HG02981 (cell line): ENCODE measurements around the gene DDX23.
"Not testable (repeated sequence)": the region's sequence is repeated elsewhere in the genome, so short reads cannot be mapped to it uniquely, and the experiment has no call there.

Experiments
- ATAC-seq: cut with Tn5 transposase; IDR thresholded peaks from one replicate; pipeline ENCODE4 v1.9.1; 2021; ENCODE audit warnings: mild to moderate bottlenecking, moderate library complexity; ENCODE audit not compliant: unreplicated experiment

Gene DDX23

DNA sequence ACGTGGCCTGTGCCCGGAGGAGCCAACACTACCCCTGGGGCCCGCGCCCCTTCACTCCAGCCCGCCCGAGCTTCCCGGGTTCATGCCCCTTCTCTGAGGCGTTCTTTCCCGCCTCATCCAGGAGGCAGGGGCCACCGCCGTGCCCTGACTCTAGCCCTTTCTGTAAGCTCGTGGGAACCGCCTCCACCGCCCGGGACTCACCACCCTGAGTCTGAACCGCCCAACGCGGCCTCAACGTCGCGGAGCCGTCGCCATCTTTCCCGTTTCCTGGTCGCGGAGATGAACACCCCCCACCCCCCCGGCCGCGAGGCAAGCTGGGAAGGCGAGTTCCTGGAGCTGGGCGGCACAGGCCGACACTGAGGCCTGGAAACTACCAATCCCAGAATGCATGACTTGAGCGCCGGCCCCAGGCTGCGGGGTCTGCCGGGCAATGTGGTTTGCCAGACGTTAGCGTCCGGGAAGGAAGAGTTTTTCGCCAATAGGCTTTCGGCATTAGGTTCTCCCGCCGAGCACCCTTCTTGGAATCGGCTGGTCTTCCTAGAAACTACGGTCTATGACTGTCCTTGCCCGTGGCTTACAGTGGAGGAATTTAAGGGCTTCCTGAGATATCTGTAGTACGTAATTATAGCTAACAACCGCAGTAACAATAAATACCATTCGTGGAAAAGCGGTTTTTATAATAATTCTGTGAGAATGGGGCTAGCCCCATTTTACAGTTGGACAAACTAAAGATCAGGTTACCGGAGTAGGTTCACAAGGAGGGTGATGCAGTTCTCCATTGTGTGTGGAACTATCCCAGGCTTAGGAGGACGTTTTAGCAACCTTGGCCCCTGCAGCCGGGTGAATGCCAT is at the start of gene DDX23:
Gene DDX23, minus strand, starts transcription at position 281 of the 851 bp plus-strand sequence. CDS start 6,381 bp downstream, outside the sequence.
- peak; percentile 94 for ATAC-seq

DNA sequence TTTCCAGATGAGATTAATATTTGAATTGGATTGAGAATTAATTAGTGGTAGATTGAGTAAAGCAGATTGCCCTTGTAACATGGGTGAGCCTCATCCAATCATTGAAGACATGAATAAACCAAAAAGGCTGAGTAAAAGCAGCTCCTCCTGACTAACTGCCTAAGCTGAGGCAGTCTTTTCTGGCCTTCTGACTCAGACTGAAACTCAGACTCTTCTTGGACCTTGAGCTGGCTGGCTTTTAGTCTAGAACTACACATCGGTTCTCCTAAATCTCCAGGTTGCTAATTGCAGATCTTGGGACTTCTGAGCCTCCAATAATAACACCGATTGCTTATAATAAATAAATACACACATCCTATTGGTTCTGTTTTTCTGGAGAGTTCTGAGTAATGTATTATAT is 49.3 kb upstream of the DDX23 start:
- no peak for ATAC-seq

DNA sequence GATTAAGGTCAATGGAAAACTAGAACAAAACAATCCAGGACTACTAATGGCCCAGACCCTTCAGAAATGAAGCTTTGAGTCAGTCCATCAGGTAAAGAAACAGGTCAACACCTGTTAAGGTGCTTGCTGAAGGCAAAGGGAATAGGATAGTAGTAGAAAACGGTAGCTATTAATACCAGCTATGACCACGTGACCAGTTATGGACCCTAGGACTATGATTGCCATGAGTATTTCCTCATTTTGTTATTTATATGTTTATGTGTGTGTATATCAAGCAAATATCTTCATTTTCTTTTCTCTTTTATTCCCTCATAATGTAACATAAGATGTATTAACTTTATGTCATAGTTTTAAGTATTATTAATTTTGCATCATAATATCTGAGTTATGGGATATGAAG is 47.7 kb upstream of the DDX23 start:
- ATAC-seq: no peak

DNA sequence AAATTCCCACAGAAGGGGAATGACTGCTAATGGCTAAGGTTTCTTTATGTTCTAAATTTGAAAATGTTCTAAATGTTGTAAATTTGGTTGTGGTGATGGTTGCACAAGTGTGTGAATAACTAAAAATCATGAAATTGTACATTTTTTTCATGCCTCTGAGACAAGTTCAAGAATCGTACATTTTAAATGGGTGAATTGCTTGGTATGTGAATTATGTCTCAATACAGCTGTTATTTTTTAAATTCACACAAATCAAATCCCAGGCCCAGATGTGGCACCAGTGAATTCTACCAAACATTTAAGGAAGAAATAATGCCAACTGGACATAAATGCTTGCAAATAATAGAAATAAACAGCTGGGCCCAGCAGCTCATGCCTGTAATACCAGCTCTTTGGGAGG is 42.3 kb upstream of the DDX23 start:
- ATAC-seq: no peak

DNA sequence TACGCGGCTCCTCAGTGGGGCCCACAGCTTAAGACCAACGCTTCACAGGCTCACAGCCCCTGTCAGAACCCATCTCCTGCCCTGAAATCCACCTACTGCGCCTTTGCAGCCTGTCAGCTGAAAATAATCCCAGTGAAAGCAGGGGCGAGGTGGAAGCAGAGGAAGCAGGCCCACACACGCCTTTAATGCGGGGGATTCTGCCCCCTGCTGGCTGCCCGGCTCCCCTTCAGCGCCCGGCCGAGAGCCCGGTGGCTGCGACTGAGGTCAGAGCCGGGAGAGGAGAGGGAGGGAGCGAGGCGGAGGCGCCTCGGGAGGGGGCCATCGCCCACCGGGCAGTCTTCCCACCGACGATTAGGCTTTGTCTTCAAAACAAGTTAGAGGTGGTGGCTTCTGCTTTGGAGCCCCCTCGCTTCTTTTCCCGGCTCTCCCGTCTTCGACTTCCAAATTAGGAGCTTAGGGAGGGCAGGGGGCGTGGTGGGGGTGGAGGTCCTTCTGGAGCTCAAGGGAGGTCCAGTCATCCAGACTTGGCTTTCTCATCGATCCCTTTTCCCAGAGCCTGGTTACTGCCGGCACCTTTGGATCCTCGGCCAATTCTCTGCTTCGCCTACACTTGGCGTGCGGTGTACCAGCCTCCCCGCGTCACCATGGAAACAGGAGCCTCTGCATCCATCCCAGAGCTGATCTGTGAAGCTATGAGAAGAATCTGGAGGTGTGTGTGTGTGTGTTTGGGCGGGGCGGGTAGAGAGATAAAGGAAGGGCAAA is 38.9 kb upstream of the DDX23 start:
- no peak for ATAC-seq

DNA sequence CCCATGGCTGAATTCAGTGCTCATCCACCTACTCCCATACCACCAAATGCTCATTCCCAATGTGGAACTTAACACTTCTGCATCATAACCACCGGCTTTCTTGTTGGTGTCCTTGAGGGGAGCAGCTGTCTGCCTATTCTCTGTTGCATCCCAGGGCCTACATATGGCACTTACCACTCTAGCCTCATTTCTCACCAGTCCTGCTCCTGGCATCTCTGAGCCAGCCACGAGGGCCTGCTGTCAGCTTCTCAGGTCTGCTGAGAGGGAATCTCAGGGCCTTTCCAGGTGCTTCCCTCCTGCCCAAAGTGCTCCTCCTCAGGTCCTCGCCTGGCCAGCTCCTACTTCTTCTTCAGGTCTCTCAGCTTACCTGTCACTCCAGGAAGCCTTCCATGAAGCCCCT is 37.7 kb upstream of the DDX23 start:
- no peak for ATAC-seq

DNA sequence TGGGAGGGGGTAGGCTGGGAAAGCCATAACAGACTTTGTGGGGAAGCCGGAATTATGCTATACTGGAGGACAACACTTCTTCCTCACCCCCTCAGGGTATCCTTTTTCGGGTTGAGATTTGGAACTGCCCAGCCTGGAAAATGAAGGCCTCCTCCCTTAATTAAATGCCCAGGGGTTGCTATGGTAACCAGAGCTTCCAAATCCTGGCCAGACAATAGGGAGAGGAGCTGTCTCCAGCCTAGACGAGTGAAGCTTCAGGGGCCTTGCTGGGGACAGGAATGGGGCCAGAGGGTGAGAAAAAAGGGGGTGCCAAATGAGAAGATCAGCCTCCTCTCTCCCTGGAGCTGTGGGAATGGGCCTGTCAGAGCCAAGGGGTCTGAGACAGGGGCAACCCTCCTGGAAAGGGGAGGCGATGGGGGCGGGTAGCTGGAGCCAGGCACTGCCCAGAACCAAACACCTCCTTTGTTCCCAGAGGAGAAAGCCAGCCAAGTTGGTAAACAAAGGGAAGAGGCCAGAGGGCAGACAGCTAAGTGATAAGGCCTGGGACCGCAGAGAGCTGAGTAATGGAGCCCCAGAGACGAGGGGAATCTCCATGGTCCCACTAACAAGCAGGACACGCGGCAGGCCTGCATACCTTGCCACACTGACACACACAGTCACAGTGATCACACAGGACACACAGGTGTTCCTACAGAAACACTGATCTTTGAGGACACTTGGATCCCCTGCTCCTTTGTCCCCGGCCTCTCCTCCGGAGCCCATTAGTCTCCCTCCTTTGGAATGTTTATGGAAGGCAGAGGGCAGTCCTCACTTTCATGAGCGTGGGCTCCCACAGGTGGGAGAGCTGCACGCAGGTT is 31.6 kb upstream of the DDX23 start:
- ATAC-seq: no peak

DNA sequence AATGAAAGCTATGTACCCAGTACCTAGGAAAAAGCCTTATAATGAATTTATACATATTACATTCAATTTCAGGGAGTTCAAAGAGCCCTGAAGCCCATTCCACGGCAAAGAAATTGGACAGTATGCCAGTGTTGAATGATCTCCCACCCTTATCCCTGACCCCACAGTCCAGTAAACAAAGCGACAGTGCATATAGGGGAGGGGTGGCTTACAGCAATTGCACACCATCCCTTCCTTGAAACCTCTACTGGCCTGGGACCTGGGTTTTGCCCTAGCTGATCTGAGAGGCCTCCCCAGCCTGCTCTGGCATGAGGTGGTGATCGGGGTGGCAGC is 31.0 kb upstream of the DDX23 start:
- no peak for ATAC-seq

DNA sequence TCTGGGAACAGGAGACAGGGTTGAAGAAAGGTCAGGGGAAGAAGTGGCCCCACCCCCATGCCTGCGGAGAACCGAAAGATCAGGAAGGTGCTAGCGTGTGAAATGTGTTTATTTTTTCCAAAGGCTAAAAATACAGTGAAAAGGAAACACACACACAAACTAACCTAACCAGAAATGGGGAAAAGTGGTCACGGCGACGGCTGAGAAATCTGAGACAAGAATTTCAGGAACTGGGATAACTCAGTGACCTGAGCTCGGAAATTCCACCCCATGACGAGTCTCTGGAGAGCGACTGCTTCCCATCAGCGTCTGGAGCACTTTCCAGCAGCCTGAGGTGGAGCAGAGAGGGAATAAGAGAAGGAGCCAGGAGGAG is 30.3 kb upstream of the DDX23 start:
- ATAC-seq: no peak

DNA sequence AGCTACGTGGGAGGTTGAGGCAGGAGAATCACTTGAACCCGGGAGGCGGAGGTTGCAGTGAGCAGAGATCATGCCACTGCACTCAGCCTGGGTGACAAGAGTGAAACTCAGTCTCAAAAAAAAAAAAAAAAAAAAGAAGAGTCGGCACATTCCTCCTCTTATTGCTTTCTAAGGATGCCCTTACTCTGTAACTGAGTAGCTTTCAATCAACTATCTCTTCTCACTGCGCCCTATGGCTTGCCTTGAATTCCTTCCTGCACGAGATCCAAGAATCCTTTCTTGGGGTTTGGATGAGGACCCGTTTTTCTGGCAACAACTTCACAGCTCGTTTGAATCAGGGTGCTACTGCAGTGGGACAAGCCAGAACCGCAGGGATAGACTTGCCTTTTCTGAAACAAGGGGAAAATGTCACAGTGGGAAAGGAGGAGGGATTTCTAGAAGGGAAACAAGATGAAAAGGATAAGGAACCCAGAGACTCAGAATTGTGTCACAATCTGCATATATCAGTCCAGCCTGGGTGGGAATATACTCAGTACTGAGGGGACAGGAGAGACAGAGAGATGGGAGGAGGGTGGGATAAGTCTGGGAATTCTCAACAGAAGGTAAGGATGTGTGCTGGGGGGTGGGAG is 29.8 kb upstream of the DDX23 start:
- ATAC-seq: no peak

DNA sequence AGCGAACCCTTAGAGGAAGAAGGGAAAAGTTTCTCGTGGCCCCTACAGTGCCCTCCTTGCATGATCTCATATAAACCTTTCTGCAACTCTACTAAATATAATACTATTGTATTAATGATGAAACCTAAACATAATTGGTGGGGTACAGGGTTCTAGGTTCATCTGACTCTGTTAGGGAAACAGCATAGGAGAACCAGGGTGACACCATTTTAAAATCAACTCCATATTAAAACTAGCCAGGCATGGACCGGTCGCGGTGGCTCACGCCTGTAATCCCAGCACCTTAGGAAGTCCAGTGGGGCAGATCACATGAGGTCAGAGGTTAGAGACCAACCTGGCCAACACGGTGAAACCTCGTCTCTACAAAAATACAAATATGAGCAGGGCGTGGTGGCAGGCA is 28.7 kb upstream of the DDX23 start:
- no peak for ATAC-seq

DNA sequence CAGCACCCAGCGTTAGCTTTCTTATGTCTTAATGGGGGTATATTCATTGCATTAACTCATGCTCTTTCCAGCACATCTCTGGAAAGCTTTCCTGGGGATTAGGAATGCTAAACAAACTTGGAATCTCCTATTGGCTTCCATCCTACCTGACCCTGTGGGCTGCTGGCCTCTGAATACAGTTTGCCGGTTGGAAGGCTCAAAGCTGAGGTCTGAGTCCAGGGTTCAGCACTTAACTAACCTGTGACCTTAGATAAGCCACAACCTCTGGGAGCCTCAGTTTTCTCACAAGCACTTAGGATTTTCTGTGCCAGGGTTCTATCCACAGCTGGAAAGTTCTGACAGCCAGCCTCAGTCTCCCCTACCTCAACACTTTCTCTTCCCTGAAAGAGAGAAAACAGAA is 26.6 kb upstream of the DDX23 start:
- no peak for ATAC-seq

DNA sequence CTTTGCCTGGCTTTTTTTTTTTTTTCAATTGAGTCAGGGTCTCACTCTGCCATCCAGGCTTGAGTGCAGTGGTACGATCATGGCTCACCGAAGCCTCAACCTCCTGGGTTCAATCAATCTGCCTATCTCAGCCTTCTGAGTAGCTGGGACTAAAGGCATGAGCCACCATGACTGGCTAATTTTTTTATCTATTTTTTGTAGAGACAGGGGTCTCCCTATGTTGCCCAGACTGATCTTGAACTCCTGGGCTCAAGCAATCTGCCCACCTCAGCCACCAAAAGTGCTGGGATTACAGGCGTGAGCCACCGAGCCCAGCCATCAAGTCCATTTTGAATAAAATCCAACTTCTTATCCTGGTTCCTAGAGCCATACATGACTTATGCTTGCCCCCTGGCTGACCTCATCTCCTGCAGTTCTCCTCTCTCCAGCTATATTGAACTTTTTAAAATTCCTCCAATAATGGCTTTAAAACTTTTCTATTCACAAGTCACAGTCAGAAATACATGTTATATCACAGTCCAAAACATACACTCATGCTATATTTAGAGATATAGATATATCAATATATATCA is 24.1 kb upstream of the DDX23 start:
- ATAC-seq: no peak

DNA sequence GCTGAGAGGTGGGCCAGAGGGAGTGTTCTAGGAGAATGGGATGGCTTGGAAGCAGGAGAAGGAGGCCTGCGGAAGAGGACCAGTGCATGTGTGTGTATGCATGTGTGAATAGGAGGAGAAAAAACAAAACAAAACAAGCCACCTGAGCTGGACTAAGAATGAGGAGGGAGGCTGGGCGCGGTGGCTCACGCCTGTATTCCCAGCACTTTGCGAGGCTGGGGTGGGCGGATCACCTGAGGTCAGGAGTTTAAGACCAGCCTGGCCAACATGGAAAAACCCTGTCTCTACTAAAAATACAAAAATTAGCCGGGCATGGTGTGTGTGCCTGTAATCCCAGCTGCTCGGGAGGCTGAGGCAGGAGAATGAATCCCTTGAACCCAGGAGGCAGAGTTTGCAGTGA is 21.6 kb upstream of the DDX23 start:
- not testable (repeated sequence) for ATAC-seq

DNA sequence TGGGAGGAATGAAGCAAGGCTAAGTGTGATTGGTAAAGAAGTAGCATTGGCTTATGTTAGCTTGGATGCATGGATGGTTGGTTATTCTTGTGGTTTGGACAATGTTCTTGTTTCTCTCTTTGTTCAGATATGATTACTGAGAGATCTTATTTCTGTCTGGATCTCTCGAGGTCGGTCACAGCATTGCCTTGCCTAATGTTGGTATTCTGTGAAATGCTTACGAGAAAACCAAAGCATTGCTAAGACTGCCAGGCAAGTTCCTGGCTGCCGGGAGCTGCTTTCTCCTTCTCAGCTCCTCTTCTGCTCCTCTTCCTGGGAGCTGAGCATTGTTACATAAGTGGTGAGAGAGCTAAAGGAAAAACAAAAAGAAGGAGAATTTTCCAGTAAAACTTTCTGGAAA is 21.1 kb upstream of the DDX23 start:
- ATAC-seq: no peak

DNA sequence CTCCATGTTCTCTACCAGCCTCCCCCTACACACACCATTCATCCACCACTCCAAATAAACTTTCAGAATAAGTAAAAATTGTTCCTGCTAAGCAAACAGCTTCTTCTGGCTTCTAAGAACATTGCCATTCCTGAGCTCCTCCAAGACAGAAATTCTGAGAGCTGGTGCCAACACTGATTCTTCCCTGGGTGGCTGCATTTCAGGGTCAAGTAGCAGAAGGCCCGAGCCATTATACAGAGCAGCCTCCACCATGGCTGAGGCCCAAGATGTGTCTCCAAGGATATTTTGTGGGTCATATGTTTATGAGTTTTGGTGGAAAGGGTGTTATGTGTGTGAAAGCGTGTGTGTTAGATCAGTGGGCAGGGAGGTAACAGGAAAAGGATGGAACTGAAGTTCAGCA is 17.2 kb upstream of the DDX23 start:
- no peak for ATAC-seq

DNA sequence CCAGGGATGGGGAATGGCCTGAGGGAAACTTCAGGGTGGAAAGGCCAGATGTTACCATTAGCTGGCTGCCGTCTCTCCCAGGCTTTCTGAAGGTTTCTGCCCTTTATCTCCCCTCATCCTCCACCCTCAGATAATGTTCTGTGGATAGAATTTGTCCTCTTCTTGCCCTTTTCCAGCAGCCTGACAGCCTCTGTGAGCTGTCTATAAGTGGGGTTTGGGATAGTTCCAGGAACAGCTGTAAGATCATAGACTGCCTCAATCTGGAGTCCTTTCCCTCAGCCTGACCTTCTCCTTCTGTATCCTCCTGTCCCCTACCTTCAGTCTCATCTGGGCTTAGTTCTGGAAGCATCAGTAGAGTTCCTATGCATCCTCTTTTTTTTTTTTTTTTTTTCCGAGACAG is 16.5 kb upstream of the DDX23 start:
- ATAC-seq: no peak

DNA sequence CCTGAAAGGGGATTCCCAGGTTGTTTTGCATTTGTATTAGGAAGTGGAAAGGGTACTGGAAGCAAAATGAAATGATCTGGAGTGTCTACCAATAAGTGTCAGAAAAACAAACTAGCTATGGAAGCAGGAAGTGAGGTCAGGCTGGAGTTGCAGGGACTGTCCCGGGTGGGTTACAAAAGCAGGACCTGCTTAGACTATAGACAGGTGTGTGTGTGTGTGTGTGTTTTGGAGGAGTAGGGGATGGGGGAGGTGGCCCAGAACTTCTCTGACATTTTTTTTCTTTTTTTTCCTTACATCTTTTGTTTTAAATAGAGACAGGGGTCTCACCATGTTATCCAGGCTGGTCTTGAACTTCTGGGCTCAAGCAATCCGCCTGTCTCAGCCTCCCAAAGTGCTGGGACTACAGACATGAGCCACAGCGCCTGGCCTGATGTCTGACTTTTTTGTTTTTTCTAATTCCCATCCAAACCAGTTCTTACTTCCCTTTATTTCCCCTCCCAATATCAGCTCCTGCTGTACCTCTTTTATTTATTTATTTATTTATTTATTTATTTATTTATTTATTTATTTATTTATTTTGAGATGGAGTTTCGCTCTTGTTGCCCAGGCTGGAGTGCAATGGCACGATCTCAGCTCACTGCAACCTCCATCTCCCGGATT is 14.2 kb upstream of the DDX23 start:
- peak; percentile 35 for ATAC-seq

DNA sequence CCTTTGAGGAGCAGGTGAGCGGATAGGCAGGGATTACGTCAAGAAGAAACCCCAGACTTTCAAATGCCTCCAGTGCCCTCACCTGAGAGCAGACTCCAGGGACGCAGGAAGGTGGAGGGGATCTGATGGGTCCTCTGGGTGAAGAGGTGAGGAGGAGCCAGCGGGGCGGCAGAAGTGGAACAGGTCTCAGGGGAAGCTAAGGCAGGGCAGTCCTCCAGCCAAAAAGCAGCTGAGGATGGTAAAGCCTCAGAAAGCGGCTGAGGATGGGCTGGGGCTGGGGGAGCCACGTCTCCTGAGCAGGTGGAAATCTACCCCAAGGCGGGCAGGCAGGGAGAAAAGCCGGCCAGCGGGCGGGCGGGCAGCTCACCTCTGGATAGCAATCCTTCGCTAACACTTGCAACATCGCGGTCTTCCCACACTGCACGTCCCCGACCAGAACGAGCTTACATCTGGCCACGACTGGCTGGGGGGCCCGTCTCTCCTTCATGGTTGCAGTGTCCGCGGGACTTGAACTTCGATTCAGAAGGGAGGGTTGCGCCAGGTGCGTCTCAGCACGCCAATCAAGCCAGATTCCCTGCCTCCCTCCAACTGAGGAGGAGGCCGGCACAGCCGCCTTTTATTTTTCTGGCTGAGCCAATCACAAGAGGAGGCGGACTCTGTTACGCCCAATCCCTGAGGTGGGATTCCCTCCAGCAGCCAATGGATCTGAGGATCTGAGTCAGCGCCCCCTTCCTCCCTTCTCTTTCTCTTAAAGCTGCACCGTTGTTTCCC is 13.5 kb upstream of the DDX23 start, which contains the start of gene RND1:
Gene RND1, minus strand, starts transcription at position 590 of the 771 bp plus-strand sequence. Its CDS starts 103 bp downstream, at position 487.
- ATAC-seq: peak; percentile 92
